ENCODE results near the gene AIF1. TPM values are rescaled to one million over a fixed set of nuclear protein-coding genes. Genes with fewer than 3 reads are reported as not detected.

The AIF1 gene
- total RNA-seq, 1 donor from 2014 or later: 109 TPM

GRCh38 chr6:31632279-31632946, 17.4 kb downstream of the AIF1 start:
- Histone ChIP-seq H3K27me3 (ENCODE audit: low read depth) (no peaks in the 10 kb centered on the region), H3K27ac (no peak overlapping the region), H3K9me3 (no peaks in the 10 kb centered on the region), H3K4me1 (no peaks in the 10 kb centered on the region), H3K36me3 (peaks cover 100% of the 10 kb centered on the region), H3K4me3 (no peak overlapping the region)
- ATAC-seq (no peak), DNase-seq (no peak)
- no peak for TF ChIP-seq CTCF (IDR thresholded peaks at IDR 0.05)
- intact Hi-C loops (cut with DNase I): no loop called here

DNA sequence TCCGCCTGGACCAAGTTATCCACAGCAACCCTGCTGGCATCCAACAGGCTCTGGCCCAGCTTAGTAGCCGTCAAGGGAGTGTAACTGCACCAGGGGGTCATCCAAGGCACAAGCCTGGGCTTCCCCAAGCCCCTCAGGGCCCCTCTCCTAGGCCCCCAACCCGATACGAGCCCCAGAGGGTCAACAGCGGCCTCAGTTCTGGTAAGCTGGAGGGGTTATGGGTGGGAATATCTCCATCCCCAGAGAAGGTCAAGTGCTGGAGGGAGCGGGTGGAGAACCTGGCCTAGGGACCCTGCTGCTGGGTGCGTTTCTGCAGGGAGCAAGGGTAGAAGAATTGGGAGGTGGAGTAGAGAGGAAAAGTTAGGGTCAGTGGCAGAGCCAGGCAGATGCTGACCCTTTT, 18.4 kb downstream of the AIF1 start:
- no peak for TF ChIP-seq CTCF (IDR thresholded peaks at IDR 0.05)
- Histone ChIP-seq H3K36me3 (peaks cover 100% of the 10 kb centered on the region), H3K9me3 (no peaks in the 10 kb centered on the region), H3K27ac (no peak overlapping the region), H3K27me3 (ENCODE audit: low read depth) (no peaks in the 10 kb centered on the region), H3K4me3 (no peak overlapping the region), H3K4me1 (no peaks in the 10 kb centered on the region)
- DNase-seq (no peak), ATAC-seq (no peak)
- intact Hi-C loops (cut with DNase I): no loop called here

DNA sequence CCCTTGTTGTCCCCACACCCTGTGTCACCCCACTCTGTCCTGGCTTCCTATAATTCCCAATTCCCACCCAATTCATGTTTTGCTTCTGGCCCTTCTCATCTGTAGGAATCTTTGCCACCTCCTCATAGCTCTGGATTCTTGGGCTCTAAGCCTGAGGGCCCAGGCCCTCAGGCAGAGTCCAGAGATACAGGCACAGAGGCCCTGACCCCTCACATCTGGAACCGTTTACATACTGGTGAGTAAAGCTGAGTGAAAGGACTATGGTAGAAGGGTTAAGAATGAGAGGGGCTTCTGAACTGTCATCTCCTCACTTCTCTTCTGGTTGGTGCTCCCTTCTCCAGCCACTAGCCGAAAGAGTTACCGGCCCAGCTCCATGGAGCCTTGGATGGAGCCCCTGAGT, 19.1 kb downstream of the AIF1 start:
- DNase-seq (no peak), ATAC-seq (no peak)
- TF ChIP-seq CTCF (IDR thresholded peaks at IDR 0.05): no peak
- no peak overlapping the region for H3K4me3 ChIP-seq
- intact Hi-C loops (cut with DNase I): no loop called here
- no peaks in the 10 kb centered on the region for H3K27me3 ChIP-seq (ENCODE audit: low read depth)
- no peaks in the 10 kb centered on the region for H3K4me1 ChIP-seq
- peaks cover 100% of the 10 kb centered on the region for H3K36me3 ChIP-seq
- H3K9me3 ChIP-seq: no peaks in the 10 kb centered on the region
- H3K27ac ChIP-seq: no peak overlapping the region

GRCh38 chr6:31634969-31635575, 20.0 kb downstream of the AIF1 start:
- TF ChIP-seq CTCF (IDR thresholded peaks at IDR 0.05): no peak
- ATAC-seq (no peak), DNase-seq (no peak)
- Histone ChIP-seq H3K4me1 (no peaks in the 10 kb centered on the region), H3K9me3 (no peaks in the 10 kb centered on the region), H3K36me3 (peaks cover 100% of the 10 kb centered on the region), H3K27ac (no peak overlapping the region), H3K4me3 (no peak overlapping the region), H3K27me3 (ENCODE audit: low read depth) (no peaks in the 10 kb centered on the region)
- intact Hi-C loops (cut with DNase I): no loop called here

GRCh38 chr6:31636698-31637596, 21.9 kb downstream of the AIF1 start:
- no peak for DNase-seq
- intact Hi-C loops (cut with DNase I): no loop called here
- TF ChIP-seq CTCF (IDR thresholded peaks at IDR 0.05): no peak
- H3K36me3 ChIP-seq: peaks cover 100% of the 10 kb centered on the region
- H3K27me3 ChIP-seq (ENCODE audit: low read depth): no peaks in the 10 kb centered on the region
- no peaks in the 10 kb centered on the region for H3K9me3 ChIP-seq
- H3K27ac ChIP-seq: no peak overlapping the region
- peak in 1 of 2 donors; percentile 10 for ATAC-seq
- no peaks in the 10 kb centered on the region for H3K4me1 ChIP-seq
- H3K4me3 ChIP-seq: no peak overlapping the region

Measured in lower lobe of right lung (tissue), 2 donors.